Islet of Langerhans (tissue), 1 donor: ENCODE data around the gene RCOR1.
A peak's percentile ranks its signal among the peaks of the same experiment; 100 is the strongest.

Experiments
- FAIRE-seq: peaks from one replicate; lab custom pipeline; 2011; peaks lifted over from hg19 to GRCh38; lab: Jason Lieb, UNC

The RCOR1 gene

GRCh38 chr14:102678394-102678793 lies 85.9 kb downstream of the RCOR1 start:
- FAIRE-seq, result no peak

- FAIRE-seq, result peak; percentile 58
These were observed 91.2 kb downstream of the RCOR1 start for GRCh38 chr14:102683399-102684297.

GRCh38 chr14:102684298-102684663 lies 91.8 kb downstream of the RCOR1 start:
- peak; percentile 80 for FAIRE-seq

- FAIRE-seq, result no peak
These were observed 93.8 kb downstream of the RCOR1 start for GRCh38 chr14:102686196-102686801.

- no peak for FAIRE-seq
These were observed 95.8 kb downstream of the RCOR1 start for GRCh38 chr14:102688290-102688689.

GRCh38 chr14:102690509-102691286 lies 98.2 kb downstream of the RCOR1 start:
- no peak for FAIRE-seq

GRCh38 chr14:102691763-102692162 lies 99.3 kb downstream of the RCOR1 start:
- no peak for FAIRE-seq

- no peak for FAIRE-seq
These were observed 99.9 kb downstream of the RCOR1 start for GRCh38 chr14:102692334-102692733.

GRCh38 chr14:102693006-102693755 lies 100.7 kb downstream of the RCOR1 start:
- no peak for FAIRE-seq

- peak; percentile 94 for FAIRE-seq
These were observed 102.2 kb downstream of the RCOR1 start for GRCh38 chr14:102694530-102695166.

- no peak for FAIRE-seq
These were observed 102.7 kb downstream of the RCOR1 start for GRCh38 chr14:102695167-102695555.

- FAIRE-seq, result no peak
These were observed 103.9 kb downstream of the RCOR1 start for GRCh38 chr14:102696332-102696731.

GRCh38 chr14:102696856-102697495 lies 104.5 kb downstream of the RCOR1 start:
- FAIRE-seq, result no peak

GRCh38 chr14:102697501-102697900 lies 105.1 kb downstream of the RCOR1 start:
- FAIRE-seq, result no peak

GRCh38 chr14:102699416-102700110 lies 107.1 kb downstream of the RCOR1 start:
- FAIRE-seq, result no peak

- FAIRE-seq, result no peak
These were observed 116.0 kb downstream of the RCOR1 start for GRCh38 chr14:102708494-102708893.

- FAIRE-seq, result no peak
These were observed 118.8 kb downstream of the RCOR1 start for GRCh38 chr14:102711207-102711606.

GRCh38 chr14:102711946-102712345 lies 119.5 kb downstream of the RCOR1 start:
- no peak for FAIRE-seq

GRCh38 chr14:102717276-102717675 lies 124.8 kb downstream of the RCOR1 start:
- FAIRE-seq, result no peak

GRCh38 chr14:102722646-102723045 lies 130.2 kb downstream of the RCOR1 start:
- FAIRE-seq, result no peak

GRCh38 chr14:102723650-102724049 lies 131.2 kb downstream of the RCOR1 start:
- no peak for FAIRE-seq
